GM18867 (cell line): Measurements from ENCODE around the gene CSTB.

Source experiments
- ATAC-seq: cut with Tn5 transposase; IDR thresholded peaks from one replicate; pipeline ENCODE4 v1.9.1; 2021; ENCODE audit warnings: mild to moderate bottlenecking, moderate library complexity; ENCODE audit not compliant: unreplicated experiment

CSTB gene

GRCh38 chr21:43752758-43753438, 23.2 kb downstream of the CSTB start:
- ATAC-seq = no peak

- no peak for ATAC-seq
These were observed 24.0 kb downstream of the CSTB start for GRCh38 chr21:43751955-43752591.

- ATAC-seq = no peak
These were observed 25.6 kb downstream of the CSTB start for GRCh38 chr21:43750339-43751033.

GRCh38 chr21:43749651-43750262, 26.4 kb downstream of the CSTB start:
- no peak for ATAC-seq

GRCh38 chr21:43748622-43749021, 27.5 kb downstream of the CSTB start:
- no peak for ATAC-seq

GRCh38 chr21:43745772-43746517, 30.2 kb downstream of the CSTB start:
- no peak for ATAC-seq

GRCh38 chr21:43744725-43745124, 31.4 kb downstream of the CSTB start:
- no peak for ATAC-seq

GRCh38 chr21:43743947-43744346, 32.2 kb downstream of the CSTB start:
- no peak for ATAC-seq

GRCh38 chr21:43741423-43742096, 34.5 kb downstream of the CSTB start:
- ATAC-seq = no peak

- ATAC-seq = no peak
These were observed 35.5 kb downstream of the CSTB start for GRCh38 chr21:43740497-43741156.

- ATAC-seq = no peak
These were observed 36.3 kb downstream of the CSTB start for GRCh38 chr21:43739621-43740435.

- no peak for ATAC-seq
These were observed 38.8 kb downstream of the CSTB start for GRCh38 chr21:43737158-43737950.

GRCh38 chr21:43736224-43736883, 39.8 kb downstream of the CSTB start:
- ATAC-seq = no peak

- no peak for ATAC-seq
These were observed 40.6 kb downstream of the CSTB start for GRCh38 chr21:43735236-43736091.

- ATAC-seq = no peak
These were observed 41.2 kb downstream of the CSTB start for GRCh38 chr21:43734928-43735229.

- ATAC-seq = no peak
These were observed 41.8 kb downstream of the CSTB start for GRCh38 chr21:43734131-43734927.
